ENCODE measurements around the gene KCNJ15.

GRCh38 chr21:38286739-38287471 lies 30.1 kb downstream of the KCNJ15 start:
- TF ChIP-seq CTCF (IDR thresholded peaks at IDR 0.05; ENCODE audit: low read depth, low read length) (no peak), EZH2phosphoT487 (IDR thresholded peaks at IDR 0.05; ENCODE audit: low read depth) (no peak)

Data from OCI-LY3 (cell line).